Thoracic aorta (tissue), 2 donors: ENCODE measurements around the gene ALDH3B2. TPM values are rescaled to one million over a fixed set of nuclear protein-coding genes. Genes with fewer than 3 reads are reported as not detected.

Experiments
- ATAC-seq: fragments of 150-250 bp; one replicate; pipeline ENCODE4 v1.8.0; 2017; ENCODE audit warnings: low read depth; ENCODE audit not compliant: insufficient number of reproducible peaks, low FRiP score
- DNase-seq: peaks from one replicate; pipeline ENCODE4 v3.0.0-alpha.2; 2020; ENCODE audit warnings: low spot score
- H3K27ac ChIP-seq, 2 donors: fragments of 200-600 bp; sonication (generic); 1 replicate in 1 of 2; 2 replicates in 1 of 2; pipeline ENCODE4 v1.5.1; 2016; ENCODE audit warnings: mild to moderate bottlenecking in 2 of 2, moderate library complexity in 2 of 2
- H3K27me3 ChIP-seq: fragments of 200-600 bp; sonication (generic); replicated peaks from 2 replicates; pipeline ENCODE4 v1.6.0; 2016; ENCODE audit warnings: mild to moderate bottlenecking; ENCODE audit not compliant: insufficient read depth
- H3K36me3 ChIP-seq: fragments of 200-600 bp; sonication (generic); one replicate; pipeline ENCODE4 v1.5.1; 2016
- H3K4me1 ChIP-seq, 2 donors: fragments of 200-600 bp; sonication (generic); 1 replicate in 1 of 2; 2 replicates in 1 of 2; pipeline versions ENCODE4 v1.5.1 to v1.6.0; 2016; ENCODE audit warnings: low read depth in 2 of 2, mild to moderate bottlenecking in 1 of 2; ENCODE audit not compliant: control insufficient read depth in 1 of 2
- H3K4me3 ChIP-seq: fragments of 200-600 bp; sonication (generic); 2 replicates; pipeline ENCODE4 v1.5.1; 2016; ENCODE audit warnings: mild to moderate bottlenecking
- H3K9me3 ChIP-seq: fragments of 200-600 bp; sonication (generic); 2 replicates; pipeline ENCODE4 v1.5.1; 2016
- total RNA-seq, 2 donors: library from RNA; depleted of rRNA; stranded (reverse); fragments of >200 nt; gene quantifications; one replicate each; pipeline versions ENCODE4 v1.1.0 to v1.2.3, GENCODE V29; 2016
- TF ChIP-seq, protein P1 (sequence below): fragments of 200-600 bp; sonication (generic); IDR thresholded peaks from one replicate; pipeline ENCODE4 v1.5.1; 2019; ENCODE audit warnings: antibody characterized with exemption

ALDH3B2 gene
- total RNA-seq, 2 donors from 2014 or later = not detected

DNA sequence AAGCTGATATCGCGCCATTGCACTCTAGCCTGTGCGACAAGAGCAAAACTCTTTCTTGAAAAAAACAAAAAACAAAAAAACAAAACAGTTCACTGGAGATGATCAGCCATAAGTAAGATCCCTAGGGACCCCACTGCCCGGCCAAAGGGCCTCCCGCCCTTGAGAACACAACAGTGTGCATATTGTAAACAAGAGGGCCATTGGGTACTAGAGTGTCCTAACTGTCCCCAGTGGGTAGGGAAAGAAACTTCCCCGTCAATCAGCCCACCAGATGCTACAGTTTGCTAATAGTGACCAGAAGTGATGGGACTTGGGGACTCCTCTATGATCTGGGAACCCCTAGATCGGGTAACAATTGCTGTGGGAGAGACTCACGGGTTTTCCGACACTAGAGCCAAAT lies 20.2 kb downstream of the ALDH3B2 start:
- H3K27me3 ChIP-seq = no peaks in the 10 kb centered on the region
- H3K27ac ChIP-seq = no peak overlapping the region
- DNase-seq (no peak), ATAC-seq (no peak)
- H3K36me3 ChIP-seq = no peaks in the 10 kb centered on the region
- no peak overlapping the region for H3K4me3 ChIP-seq
- TF ChIP-seq, protein P1, sequence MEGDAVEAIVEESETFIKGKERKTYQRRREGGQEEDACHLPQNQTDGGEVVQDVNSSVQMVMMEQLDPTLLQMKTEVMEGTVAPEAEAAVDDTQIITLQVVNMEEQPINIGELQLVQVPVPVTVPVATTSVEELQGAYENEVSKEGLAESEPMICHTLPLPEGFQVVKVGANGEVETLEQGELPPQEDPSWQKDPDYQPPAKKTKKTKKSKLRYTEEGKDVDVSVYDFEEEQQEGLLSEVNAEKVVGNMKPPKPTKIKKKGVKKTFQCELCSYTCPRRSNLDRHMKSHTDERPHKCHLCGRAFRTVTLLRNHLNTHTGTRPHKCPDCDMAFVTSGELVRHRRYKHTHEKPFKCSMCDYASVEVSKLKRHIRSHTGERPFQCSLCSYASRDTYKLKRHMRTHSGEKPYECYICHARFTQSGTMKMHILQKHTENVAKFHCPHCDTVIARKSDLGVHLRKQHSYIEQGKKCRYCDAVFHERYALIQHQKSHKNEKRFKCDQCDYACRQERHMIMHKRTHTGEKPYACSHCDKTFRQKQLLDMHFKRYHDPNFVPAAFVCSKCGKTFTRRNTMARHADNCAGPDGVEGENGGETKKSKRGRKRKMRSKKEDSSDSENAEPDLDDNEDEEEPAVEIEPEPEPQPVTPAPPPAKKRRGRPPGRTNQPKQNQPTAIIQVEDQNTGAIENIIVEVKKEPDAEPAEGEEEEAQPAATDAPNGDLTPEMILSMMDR = no peak
- H3K4me1 ChIP-seq = peaks cover 6 to 15% of the 10 kb centered on the region in 2 donors
- H3K9me3 ChIP-seq = no peaks in the 10 kb centered on the region

DNA sequence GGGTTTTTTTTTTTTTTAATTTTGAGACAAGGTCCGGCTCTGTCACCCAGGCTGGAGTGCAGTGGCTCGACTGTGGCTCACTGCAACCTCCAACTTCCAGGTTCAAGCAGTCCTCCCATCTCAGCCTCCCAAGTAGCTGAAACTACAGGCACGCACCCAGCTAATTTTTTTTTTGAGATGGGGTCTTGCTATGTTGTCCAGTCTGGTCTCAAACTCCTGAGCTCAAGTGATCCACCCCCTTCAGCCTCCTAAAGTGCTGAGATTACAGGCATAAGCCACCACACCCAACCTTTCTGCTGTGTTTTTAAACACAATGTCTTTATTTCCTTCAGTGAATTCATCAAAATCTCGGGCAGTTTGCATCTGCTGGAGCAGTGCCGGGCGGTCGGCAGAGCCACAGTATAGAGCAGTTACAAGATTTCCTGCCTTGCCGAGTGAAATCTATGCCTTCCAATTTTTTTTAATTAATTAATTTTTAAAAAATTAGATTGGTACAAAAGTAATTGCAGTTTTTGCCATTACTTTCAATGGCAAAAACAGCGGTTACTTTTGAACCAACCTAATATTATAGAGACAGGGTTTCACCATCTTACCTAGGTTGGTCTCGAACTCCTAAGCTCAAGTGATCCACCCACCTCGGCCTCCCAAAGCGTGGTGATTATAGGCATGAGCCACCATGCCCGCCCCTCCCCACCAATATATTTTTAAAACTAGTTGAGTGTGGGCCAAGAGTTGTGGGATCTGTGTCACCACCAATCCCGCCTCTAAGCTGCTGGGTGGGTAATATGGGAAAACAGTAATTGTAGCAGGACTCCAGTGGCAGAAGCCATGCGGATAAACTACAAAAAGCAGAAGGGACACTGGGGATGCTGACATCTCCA lies 21.2 kb downstream of the ALDH3B2 start:
- H3K27ac ChIP-seq = no peak overlapping the region
- TF ChIP-seq, protein P1 = no peak
- no peaks in the 10 kb centered on the region for H3K27me3 ChIP-seq
- no peak for ATAC-seq
- no peak for DNase-seq
- no peaks in the 10 kb centered on the region for H3K36me3 ChIP-seq
- H3K4me3 ChIP-seq = no peak overlapping the region
- peaks cover 6 to 13% of the 10 kb centered on the region in 2 donors for H3K4me1 ChIP-seq
- H3K9me3 ChIP-seq = no peaks in the 10 kb centered on the region

DNA sequence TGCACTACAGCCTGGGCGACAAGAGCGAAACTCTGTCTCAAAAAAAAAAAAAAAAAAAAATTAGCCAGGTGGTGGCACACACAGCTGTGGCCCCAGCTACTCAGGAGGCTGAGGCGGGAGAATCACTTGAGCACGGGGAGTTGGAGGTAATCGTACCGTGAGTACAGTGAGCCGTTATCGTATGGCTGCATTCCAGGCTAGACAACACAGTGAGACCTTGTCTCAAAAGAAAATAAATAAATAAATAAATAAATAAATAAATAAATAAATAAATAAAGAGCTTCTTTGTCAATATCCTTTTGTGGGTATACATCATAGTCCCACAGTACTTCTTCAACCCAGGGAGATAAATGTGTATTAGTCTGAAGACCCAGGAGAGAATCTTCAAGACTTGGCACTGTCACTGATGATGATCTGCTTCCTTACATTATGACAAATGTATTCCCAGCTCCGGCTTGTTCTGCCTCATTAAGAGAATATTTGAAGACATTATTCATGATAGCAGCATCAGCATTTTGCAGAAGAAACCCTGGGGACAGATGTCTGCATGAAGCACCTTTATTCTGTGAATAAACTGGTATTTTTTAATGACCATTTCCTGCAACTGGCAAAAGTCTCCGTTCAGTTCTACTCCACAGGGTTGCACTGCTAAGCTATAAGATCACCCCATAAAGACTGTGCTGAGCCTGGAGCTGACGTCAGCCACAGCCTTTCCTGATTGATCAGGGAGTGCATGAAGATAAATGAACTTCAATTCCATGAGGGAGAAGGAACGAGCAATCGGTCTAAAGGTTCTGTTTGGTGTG lies 22.2 kb downstream of the ALDH3B2 start:
- H3K9me3 ChIP-seq = no peaks in the 10 kb centered on the region
- no peak for ATAC-seq
- no peak overlapping the region for H3K27ac ChIP-seq
- no peak overlapping the region for H3K4me3 ChIP-seq
- H3K27me3 ChIP-seq = no peaks in the 10 kb centered on the region
- H3K36me3 ChIP-seq = no peaks in the 10 kb centered on the region
- H3K4me1 ChIP-seq = peaks cover under 1 to 2% of the 10 kb centered on the region in 2 donors
- TF ChIP-seq, protein P1 = no peak
- no peak for DNase-seq

DNA sequence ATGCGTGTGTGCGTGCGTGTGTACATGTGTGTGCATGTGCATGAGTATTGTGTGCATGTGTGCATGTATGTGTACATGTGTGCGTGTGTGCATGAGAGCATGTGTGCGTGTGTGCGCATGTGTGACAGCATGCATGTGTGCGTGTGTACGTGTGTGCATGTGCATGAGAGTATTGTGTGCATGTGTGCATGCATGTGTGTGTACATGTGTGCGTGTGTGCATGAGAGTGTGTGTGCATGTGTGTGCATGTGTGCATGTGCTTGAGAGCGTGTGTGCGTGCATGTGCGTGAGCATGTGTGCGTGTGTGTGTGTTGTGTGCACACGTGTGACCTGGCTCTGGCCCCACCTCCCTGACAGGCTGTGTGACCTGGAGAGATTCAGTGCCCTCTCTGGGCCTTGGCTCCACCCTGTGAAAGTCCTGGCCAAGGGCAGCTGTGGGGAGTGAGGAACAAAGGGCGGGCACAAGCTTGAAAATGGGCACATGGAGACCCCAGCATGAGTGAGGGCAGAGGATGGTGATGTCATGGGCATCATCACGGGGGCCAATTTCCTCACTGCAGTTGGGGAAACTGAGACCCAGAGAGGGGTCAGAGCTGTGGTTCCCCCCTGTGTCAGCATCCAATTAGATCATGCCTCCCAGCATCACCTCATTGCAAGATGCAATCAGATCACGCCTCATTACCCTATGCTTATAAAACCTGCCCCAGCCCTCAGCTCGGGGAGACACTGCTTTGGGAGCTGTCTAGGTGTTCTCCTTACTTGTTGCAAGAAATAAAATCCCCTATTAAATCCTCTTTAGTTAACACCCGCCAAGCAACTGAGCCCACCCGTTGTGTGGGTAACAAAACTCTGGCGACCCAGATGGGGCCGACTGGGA lies 24.6 kb downstream of the ALDH3B2 start:
- no peak for ATAC-seq
- Histone ChIP-seq H3K4me3 (peak overlapping the region; percentile 55), H3K36me3 (no peaks in the 10 kb centered on the region)

More for the DNA sequence above, 24.6 kb downstream of the ALDH3B2 start:
- DNase-seq = no peak
- no peaks in the 10 kb centered on the region for H3K27me3 ChIP-seq
- TF ChIP-seq, protein P1 = no peak
- no peak overlapping the region for H3K27ac ChIP-seq
- H3K4me1 ChIP-seq = no peaks in the 10 kb centered on the region
- H3K9me3 ChIP-seq = no peaks in the 10 kb centered on the region
